HG03039 (cell line): ENCODE results near the gene BAG1.

Experiments used
- ATAC-seq: cut with Tn5 transposase; IDR thresholded peaks from one replicate; pipeline ENCODE4 v1.9.1; 2021; ENCODE audit warnings: mild to moderate bottlenecking, moderate library complexity; ENCODE audit not compliant: unreplicated experiment

Gene BAG1

DNA sequence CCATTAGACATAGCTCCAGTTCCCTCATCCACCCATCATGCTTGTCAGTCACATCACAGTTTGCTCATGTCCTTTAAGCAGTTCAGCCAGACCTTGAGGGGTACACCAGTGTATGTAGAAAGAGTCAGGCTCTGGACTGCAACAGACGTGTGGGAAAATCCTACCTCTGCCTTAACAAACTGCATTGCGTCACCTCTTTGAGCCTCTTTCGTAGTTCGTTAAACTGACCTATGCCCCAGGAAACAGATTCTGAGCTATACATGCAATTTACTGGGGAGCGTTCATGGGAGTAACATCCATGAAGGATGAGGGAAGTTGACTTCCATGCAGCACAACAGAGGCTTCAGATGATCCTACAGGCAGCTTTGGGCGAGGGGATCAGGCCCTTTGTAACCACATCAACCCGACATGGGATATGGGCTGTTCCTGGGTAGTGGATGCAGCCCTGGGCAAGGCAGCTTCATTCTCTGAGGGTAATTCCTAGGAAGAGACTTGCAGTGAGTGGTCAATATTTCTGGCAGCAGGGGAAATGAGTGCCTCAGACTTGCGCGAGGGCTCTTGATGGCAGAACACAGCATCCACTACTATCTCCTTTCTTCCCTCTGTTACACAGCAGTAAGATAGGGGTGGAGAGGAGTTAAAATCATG is 20.2 kb downstream of the BAG1 start:
- no peak for ATAC-seq

DNA sequence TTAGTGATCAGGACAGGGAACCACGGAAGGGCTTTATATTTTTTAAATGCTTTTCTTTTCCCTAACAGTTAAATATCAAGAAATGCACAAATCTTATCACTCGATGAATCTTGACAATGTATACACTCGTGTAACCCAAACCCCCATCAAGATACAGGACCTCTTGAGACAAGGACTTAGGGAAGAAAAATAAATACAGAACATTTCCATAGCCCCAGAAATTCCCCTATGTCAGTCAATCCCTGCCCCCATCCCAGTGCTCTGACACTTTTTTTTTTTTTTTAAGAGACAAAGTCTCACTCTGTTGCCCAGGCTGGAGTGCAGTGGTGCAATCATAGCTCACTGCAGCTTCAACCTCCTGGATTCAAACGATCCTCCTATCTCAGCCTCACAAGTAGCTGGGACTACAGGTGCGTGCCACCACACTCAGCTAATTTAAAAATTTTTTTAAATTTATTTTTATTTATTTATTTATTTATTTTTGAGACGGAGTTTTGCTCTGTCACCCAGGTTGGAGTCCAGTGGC is 21.8 kb downstream of the BAG1 start:
- ATAC-seq = no peak

DNA sequence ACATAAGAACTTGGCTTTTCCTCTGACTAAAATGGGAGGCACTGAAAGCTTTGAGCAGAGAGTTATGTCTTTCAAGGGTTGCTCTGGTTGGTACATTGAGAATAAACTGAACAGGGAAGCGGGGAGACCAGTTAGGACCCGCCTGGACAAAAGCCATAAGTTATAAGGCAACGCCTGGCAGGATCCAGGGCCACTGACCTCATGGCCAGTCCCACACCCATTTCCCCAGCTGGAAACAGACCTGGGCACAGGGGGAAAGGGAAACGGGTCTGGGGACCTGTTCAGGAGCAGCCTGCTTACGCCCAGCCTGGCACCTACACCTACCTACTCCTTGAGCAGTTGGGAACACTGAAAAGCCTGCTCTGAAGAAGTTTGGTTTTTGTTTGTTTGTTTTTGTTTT is 23.2 kb downstream of the BAG1 start:
- no peak for ATAC-seq

DNA sequence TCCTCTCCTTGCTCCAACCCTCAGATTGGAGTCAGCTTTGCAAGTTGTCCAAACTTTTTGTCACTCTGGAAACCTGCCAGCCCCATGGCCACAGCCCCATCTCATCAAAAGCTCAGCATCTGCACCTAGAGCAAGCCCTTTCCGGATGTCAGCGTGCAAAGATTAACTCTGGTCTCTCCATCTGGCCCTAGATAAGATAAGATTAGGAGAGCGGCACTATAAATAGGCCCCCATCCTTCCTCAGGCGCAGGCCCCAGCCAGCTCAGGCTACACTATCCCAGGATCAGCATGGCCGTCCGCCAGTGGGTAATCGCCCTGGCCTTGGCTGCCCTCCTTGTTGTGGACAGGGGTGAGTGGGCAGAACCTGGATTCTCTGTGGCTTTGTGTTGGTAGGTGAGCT is 24.6 kb downstream of the BAG1 start, which contains the start of gene SPINK4:
SPINK4 (plus strand) TSS at position 247 of the 400 bp plus-strand sequence; CDS start at position 289, 42 bp downstream.
- ATAC-seq = no peak

DNA sequence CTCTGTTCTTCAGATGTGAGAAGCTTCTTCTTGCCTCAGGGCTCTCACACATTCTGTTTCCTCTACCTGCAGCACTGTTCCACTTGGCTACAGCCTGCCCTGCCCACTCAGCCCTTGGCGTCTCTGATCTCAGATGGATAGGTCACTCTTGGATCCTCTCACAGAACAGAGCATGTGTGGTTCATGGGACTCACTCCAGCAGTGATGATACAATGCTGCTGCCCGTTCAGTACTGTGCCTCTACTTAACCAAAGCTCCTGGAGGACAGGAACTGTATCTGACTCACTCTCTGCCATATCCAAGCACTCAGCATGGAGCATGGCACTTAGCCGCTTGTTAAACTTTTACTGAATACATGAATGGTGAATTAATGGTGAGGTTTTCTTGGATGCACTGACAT is 27.9 kb downstream of the BAG1 start:
- no peak for ATAC-seq

DNA sequence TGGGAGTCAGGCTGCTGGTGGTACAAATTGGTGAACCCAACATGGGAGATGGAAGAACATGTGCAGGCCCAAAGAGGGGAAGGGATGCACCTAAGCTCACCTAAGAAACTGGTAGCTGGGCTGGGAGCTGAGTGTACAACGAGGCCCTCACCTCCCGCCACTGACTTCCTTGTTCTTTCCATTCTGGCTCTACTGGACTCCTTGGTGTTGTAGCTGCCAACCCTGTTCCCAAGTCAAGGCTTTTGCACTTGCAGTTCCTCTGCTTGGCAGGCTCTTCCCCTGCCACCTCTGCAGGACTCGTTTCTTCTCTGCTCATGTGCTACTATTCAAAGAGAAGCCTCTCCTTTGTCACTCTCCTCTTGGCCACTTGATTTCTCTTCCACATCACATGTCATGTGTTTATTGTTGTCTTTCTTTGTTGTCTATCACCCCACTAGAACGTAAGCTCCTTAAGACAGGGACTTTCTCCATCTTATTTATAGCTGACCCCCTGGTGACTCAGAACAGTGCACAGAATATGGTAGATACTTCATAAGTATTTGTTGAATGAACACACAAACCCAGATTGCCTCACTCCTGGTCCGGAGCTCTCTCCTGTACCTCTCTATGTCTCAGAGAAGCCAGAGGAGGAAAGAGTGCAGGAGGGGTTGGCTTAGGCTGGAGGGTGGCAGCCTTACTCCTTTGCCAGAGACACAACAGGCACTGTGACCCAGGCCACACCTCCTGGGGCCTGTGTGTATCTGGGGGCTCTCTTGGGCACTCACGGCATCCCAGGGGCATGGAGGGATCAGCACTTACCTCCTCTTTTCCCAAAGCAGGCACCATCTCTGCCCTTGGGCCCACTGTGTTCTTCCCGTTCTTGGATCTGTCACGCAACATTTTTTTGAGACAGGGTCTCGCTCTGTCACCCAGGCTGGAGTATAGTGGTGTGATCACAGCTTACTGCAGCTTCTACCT is 29.7 kb downstream of the BAG1 start:
- no peak for ATAC-seq

DNA sequence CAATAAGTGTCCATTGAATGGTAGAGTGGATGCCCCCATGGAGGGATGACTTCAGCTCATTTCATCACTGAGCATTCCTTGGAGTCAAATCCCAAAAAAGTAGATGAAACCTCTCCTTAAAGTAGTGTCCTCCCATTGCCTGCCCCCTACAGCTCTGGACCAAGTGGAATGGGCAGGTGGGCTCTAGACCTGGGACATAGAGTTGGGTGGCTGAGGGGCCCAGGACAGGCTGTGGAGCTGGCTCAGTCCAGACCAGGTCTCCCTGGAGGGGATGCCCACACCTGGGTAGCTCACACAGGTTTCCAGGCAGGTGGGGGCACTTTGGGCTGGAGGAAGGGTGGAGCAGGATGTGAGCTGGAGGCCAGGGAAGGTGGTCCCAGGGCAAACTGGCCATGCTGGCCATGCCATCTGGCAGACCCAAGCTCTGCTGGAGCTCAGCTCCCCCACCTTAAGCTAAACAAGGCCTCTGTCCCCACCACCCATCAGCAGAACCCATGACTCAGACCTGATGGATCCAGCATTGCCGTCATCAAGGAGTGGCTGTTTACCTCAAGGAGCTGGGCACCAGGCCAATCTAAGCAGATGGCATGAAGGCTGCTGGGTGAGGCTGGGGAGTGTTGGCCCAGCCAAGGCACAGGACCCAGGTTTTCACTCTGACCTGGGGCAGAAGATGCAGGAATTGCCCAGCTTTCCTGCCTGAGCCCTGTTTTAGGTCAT is 30.7 kb downstream of the BAG1 start:
- ATAC-seq = no peak

DNA sequence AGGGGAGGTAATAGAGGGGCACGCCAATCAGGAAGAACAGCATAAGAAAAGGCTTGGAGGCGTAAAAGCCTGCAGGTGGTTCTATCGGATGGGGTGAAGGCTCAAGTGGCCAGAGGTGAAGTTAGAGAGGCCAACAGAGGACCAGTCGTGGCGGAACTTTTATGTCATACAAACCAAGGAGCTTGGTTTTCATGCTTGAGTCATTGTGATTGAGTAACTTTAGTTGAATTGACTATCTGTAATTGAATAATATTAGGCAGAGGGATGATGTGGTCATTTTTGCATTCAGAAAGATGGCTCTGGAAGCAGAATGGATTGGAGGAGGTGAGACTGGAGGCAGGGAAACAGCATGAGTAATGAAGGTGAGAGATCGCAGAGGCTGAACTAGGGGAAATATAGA is 31.7 kb downstream of the BAG1 start:
- ATAC-seq = no peak

DNA sequence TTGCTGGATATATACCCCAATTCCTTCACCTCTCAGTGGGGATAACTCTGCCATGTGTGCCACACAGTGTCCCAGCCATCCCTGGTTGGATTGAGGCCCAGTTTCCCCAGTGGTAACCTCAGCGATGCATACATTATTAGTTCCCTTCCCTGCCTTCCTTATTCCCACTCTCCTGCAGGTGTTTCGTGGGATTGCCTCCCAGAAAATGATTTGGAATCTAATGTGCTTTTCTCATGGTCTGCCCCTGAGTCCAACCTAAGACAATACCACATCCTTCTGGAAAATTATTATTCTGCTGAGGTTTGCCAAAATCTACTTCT is 32.9 kb downstream of the BAG1 start:
- no peak for ATAC-seq

DNA sequence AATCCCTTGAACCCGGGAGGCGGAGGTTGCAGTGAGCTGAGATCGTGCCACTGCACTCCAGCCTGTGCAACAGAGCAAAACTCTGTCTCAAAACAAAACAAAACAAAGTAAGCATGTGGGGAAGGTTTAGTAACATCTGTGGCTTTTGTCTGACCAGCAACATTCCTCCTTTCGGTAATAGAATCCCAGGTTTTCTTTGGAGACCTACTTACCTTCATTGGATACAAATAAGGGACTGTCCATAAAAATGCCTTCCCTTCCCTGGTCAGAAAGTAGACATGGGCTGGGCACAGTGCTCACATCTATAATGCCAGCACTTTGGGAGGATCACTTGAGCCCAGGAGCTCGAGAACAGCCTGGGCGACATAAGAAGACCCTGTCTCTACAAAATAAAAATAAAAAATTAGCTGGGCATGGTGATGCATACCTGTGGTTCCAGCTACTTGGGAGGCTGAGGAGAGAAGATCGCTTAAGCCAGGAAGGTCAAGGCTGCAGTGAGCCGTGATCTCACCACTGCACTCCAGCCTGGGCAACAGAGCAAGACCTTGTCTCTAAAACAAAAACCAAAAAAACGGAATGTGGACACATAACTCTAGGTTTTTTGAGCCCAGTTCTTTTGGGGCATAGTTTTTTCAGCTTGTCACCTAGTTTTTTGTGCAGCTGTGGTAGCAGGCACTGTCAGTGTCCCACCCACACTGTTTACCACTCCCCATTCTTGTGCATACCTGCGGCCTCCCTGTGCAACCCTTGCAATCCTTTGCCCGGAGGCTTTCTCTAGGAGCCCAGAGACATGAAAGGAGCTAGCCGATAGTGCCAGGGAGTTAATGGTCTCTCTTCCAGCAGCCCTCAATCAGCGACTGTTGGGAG is 33.5 kb downstream of the BAG1 start:
- ATAC-seq = no peak

DNA sequence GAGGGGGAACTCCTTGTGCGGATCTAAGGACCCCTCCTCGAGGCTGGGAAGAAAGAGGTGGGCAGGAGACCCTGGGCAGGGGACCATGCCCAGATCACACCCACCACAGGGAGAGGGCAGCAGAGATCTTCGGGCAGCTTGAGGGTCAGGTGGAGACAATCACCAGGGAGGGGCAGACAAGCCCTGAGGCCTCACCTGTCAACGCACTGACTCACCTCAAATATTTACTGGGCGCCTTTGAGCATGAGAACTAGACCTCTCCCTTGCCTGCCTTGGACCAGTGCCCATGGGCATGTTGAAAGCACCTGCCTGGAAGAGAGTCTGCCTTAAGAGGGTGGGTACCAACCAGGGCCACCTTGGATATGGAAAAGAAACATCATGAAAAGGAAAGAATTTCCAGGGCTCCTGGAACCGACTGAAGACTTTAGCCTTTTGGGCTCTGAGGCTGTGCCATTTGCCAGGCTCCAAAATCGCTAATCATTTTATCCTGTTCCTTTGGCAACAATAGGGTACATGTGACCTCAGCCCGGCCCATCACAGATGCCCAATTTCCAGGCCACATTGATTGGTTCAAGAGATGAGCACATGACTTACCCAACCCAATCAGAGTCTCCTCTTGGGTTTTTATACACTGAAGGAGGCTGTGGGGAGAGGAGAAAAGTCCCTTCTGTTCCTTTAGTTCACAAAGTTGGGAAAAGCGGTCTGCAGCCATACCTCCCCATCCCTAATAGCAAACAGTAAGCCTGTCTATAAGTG is 35.0 kb downstream of the BAG1 start:
- no peak for ATAC-seq

DNA sequence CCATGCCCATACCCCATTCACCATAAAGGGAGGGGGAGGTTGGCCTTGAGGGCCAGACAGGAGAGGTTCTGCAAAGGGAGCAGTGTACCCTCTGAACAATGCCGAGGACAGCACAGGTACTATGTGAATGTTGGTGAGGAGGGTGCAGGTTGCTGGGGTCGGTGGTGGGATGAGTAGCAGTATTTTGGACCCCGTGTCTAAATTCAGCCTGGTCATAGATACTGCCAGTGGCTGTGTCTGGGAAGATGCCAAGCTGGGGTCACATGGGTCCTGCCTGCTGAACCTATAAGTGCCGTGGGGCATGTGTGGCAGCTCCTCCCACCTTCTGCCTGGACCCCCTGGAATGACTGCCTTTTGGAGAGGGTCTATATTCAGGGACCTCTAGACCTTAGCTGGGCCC is 35.9 kb downstream of the BAG1 start:
- no peak for ATAC-seq

DNA sequence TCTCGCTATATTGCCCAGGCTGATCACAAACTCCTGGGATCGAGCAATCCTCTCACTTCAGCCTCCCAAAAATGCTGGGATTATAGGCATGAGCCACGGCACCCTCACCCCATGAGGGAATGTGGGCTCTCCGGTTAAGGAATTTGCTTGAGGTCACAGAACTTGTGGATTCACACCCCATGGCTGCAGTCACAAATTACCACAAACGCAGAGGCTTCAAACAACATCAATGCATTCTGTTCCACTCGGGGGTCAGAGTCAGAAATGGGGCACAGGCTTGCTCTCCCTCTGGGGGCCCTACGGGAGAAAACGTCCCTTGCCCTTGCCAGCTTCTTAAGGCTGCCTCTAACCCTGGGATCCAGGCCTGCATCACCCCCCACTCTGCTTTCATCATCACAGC is 36.8 kb downstream of the BAG1 start:
- no peak for ATAC-seq

DNA sequence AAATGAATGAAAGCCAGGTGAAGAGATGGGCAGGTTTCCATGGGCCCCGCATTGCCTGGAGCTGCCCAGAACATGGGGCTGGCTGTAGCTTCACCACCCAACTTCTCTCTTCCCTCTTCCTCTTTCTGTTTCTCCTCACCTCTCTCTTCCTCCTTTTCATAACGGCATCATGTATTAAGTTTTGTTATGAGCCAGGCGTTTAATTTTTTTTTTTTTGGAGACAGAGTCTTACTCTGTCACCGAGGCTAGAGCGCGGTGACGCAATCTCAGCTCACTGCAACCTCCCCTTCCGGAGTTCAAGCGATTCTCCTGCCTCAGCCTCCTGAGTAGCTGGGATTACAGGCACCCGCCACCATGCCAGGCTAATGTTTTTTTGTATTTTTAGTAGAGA is 37.5 kb downstream of the BAG1 start:
- no peak for ATAC-seq

DNA sequence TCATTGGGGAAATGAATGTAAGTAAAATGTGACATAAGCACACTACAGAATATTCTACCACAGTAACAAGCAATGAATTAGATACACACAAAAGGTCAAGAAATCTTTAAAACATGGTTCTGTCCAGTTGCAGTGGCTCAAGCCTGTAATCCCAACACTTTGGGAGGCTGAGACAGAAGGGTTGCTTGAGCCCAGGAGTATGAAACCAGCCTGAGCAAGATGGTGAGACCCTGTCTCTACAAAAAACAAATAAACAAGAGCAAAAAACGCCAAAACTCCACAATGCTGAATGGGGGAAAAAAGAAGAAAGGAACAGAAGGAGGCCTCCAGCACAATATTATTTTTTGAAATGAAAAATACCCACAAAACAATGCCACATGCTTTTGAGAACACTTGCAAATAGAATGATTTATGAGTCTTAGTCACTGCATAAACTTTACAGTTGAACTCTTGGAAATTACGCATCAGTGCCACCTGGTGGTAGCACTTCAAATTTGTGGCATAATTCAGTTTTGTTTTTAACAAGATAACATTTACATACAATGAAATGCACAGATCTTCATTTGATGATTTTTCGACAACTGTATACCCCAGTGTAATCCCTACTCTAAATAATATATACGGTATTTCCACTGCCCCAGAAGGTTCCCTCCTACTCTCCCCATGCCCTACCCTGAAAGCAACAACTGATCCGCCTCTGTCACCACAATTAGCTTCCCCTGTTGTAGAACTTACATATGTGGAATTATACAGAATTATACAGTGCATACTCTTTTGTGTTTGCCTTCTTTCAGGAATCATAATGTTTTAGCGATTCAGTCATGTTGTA is 39.0 kb downstream of the BAG1 start:
- ATAC-seq = no peak

DNA sequence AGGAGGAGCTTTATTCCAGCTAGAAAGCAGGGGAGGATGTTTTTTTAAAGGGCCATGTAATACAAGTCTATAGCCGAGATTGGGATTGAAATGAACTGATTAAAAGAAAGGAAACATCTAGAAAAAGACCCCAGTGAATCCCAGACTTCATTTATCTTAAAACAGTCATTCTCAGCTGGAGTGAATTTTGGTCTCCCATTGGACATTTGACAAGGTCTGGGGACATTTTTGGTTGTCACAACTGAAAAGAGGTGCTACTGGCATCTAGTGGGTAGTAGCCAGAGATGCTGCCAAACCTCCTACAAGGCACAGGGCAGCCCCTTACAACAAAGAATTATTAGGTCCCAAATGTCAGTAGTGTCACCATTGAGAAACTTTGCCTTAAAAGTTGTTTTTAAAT is 40.8 kb downstream of the BAG1 start:
- no peak for ATAC-seq

DNA sequence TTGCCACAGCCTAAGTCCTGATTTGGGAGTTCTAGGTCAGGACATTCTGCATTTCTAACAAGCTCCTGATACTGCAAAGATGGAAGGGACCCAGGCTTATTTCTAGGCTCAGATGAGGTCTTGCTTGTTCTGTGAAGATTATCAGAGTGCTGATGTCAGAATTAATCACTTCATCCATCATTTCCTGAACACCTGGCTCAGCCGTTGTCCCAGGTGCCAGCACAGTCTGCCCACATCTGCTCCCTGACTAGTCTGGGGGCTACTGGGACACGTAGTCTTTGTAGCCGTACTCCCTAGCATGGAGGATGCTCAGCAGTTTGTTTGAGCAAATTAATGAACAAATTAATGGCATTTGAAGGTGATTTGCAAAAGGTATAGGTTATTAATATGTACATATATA is 42.5 kb downstream of the BAG1 start:
- ATAC-seq = no peak

DNA sequence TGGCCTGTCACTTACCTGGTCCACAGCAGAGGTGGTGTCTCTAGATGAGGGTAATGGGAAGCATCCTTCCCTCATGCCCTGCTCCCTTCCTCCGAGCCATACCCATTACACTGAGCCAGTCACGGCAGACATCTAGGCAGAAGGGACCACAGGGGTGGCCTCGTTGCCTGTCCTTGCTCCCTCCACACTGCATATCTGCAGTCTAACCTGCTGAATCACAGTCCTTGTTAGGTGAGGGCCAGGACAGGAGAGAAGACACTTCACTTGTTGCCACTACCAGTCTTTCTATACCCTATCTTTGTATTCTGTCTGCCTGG is 43.0 kb downstream of the BAG1 start:
- ATAC-seq = no peak
